Prostate gland (tissue), 2 donors: Measurements from ENCODE around the gene MS4A15. TPM values are rescaled to one million over a fixed set of nuclear protein-coding genes. Genes with fewer than 3 reads are reported as not detected.

Experiments
- DNase-seq: peaks from one replicate; pipeline ENCODE4 v3.0.0-alpha.2; 2019; ENCODE audit warnings: low spot score
- H3K27ac ChIP-seq, 2 donors: fragments of 200-600 bp; sonication (generic); 2 replicates each; pipeline ENCODE4 v1.5.1; 2017 to 2019
- H3K27me3 ChIP-seq: fragments of 200-600 bp; sonication (generic); replicated peaks from 2 replicates; pipeline ENCODE4 v1.5.1; 2019; ENCODE audit not compliant: insufficient read depth
- H3K36me3 ChIP-seq, 2 donors: fragments of 200-600 bp; sonication (generic); 1 replicate in 1 of 2; 2 replicates in 1 of 2; pipeline versions ENCODE4 v1.5.1 to v1.8.1; 2017 to 2019
- H3K4me1 ChIP-seq: fragments of 200-600 bp; sonication (generic); replicated peaks from 2 replicates; pipeline ENCODE4 v1.5.1; 2019
- H3K4me3 ChIP-seq, 2 donors: fragments of 200-600 bp; sonication (generic); 2 replicates each; pipeline ENCODE4 v1.5.1; 2017 to 2019
- H3K9me3 ChIP-seq: fragments of 200-600 bp; sonication (generic); 2 replicates; pipeline ENCODE4 v1.5.1; 2017
- CTCF ChIP-seq, 4 experiments: fragments of 200-600 bp in 2 of 4; fragments of 450-650 bp in 2 of 4; sonication (generic) in 2 of 4; IDR thresholded peaks; 1 replicate in 3 of 4; 2 replicates in 1 of 4; pipeline ENCODE4 v1.5.1; 2016 to 2019; ENCODE audit warnings: antibody characterized with exemption in 4 of 4, mild to moderate bottlenecking in 2 of 4, moderate library complexity in 2 of 4
- POLR2A ChIP-seq: fragments of 450-650 bp; IDR thresholded peaks from one replicate; pipeline ENCODE4 v1.6.1; 2016; ENCODE audit warnings: antibody characterized with exemption, mild to moderate bottlenecking
- POLR2AphosphoS5 ChIP-seq: sonication (generic); formaldehyde crosslinking; IDR thresholded peaks from one replicate; pipeline ENCODE4 v1.6.1; 2017; ENCODE audit warnings: antibody characterized with exemption
- WGBS: methylation state at CpG from one replicate; pipeline ENCODE4 v1.1.5; 2018; 5-methylcytosine and 5-hydroxymethylcytosine counted together
- intact Hi-C: fragments of 100-400 bp; cut with DNase I; formaldehyde crosslinking; loops from one replicate; pipeline ENCODE4 v1.14.2; 2022
- total RNA-seq, 2 donors: library from RNA; depleted of rRNA; stranded (reverse); fragments of >200 nt; gene quantifications; one replicate each; pipeline ENCODE4 v1.1.0, GENCODE V29; 2016

MS4A15 gene
- total RNA-seq, 2 donors from 2014 or later, result not detected

GRCh38 chr11:60795291-60795690 is 38.6 kb downstream of the MS4A15 start:
- no peaks in the 10 kb centered on the region for H3K9me3 ChIP-seq
- WGBS, result 76% methylated on average over 6 of the region's 6 CpGs
- DNase-seq, result no peak
- intact Hi-C loops, result no loop called here
- H3K27me3 ChIP-seq, result no peaks in the 10 kb centered on the region
- H3K27ac ChIP-seq, result no peak overlapping the region
- no peaks in the 10 kb centered on the region for H3K36me3 ChIP-seq
- no peak overlapping the region for H3K4me3 ChIP-seq
- H3K4me1 ChIP-seq, result no peaks in the 10 kb centered on the region
- TF ChIP-seq POLR2A, result no peak
- no peak for TF ChIP-seq POLR2AphosphoS5
- no peak for TF ChIP-seq CTCF (IDR thresholded peaks at IDR 0.05)

- H3K36me3 ChIP-seq, result no peaks in the 10 kb centered on the region
- no peaks in the 10 kb centered on the region for H3K9me3 ChIP-seq
- no peak for TF ChIP-seq CTCF (IDR thresholded peaks at IDR 0.05)
- no peak for TF ChIP-seq POLR2A
- TF ChIP-seq POLR2AphosphoS5, result no peak
- 89% methylated on average over 17 of the region's 17 CpGs for WGBS
- intact Hi-C loops, result no loop called here
- H3K4me3 ChIP-seq, result no peak overlapping the region
- no peaks in the 10 kb centered on the region for H3K27me3 ChIP-seq
- H3K4me1 ChIP-seq, result no peaks in the 10 kb centered on the region
- no peak for DNase-seq
- H3K27ac ChIP-seq, result no peak overlapping the region
Observed at GRCh38 chr11:60797846-60798630, 41.4 kb downstream of the MS4A15 start.

GRCh38 chr11:60798631-60799030 is 42.0 kb downstream of the MS4A15 start:
- TF ChIP-seq CTCF (IDR thresholded peaks at IDR 0.05), result no peak
- TF ChIP-seq POLR2A, result no peak
- no peak for TF ChIP-seq POLR2AphosphoS5
- no peak for DNase-seq
- H3K27ac ChIP-seq, result no peak overlapping the region
- no peak overlapping the region for H3K4me3 ChIP-seq
- H3K36me3 ChIP-seq, result no peaks in the 10 kb centered on the region
- WGBS, result 97% methylated on average over 3 of the region's 3 CpGs
- intact Hi-C loops, result no loop called here
- H3K4me1 ChIP-seq, result no peaks in the 10 kb centered on the region
- no peaks in the 10 kb centered on the region for H3K27me3 ChIP-seq
- no peaks in the 10 kb centered on the region for H3K9me3 ChIP-seq

- H3K9me3 ChIP-seq, result no peaks in the 10 kb centered on the region
- H3K4me1 ChIP-seq, result no peaks in the 10 kb centered on the region
- intact Hi-C loops, result no loop called here
- DNase-seq, result no peak
- TF ChIP-seq POLR2AphosphoS5 (no peak), CTCF (IDR thresholded peaks at IDR 0.05) (no peak), POLR2A (no peak)
- no peak overlapping the region for H3K27ac ChIP-seq
- 92% methylated on average over 10 of the region's 10 CpGs for WGBS
- no peaks in the 10 kb centered on the region for H3K27me3 ChIP-seq
- no peaks in the 10 kb centered on the region for H3K36me3 ChIP-seq
- H3K4me3 ChIP-seq, result no peak overlapping the region
Observed at GRCh38 chr11:60801194-60801593, 44.5 kb downstream of the MS4A15 start.
